ENCODE data around the gene DHX32.
A peak's percentile ranks its signal among the peaks of the same experiment; 100 is the strongest.
"Not testable (repeated sequence)": the region's sequence is repeated elsewhere in the genome, so short reads cannot be mapped to it uniquely, and the experiment has no call there.

DHX32 gene

GRCh38 chr10:125895130-125896087 lies 14.3 kb upstream of the DHX32 start:
- peak; percentile 5 to 7 for DNase-seq (ENCODE audit: low read depth in 2 of 2)

DNA sequence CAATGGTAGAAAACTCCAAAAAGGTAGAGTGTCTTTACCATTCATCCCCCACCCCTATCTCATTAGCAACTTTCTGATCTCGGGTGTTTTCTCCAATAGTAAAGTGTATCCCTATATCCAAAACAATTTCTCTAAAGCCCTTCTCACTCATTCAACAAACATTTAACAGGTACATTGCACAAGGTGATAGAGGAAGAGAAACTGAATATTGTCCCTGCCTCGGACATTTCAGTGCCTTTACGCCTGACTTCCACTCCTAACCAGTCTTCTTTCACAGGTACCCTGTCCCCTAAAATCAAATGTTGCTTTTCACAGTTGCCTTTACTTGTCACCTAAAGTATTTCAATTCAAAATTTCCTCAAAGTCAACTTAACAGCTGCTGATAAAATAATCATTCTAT lies 13.1 kb upstream of the DHX32 start:
- not testable (repeated sequence) for DNase-seq (ENCODE audit: low read depth in 2 of 2)

- DNase-seq (ENCODE audit: low read depth in 2 of 2), result not testable (repeated sequence)
These were observed 11.3 kb upstream of the DHX32 start for GRCh38 chr10:125892402-125892801.

DNA sequence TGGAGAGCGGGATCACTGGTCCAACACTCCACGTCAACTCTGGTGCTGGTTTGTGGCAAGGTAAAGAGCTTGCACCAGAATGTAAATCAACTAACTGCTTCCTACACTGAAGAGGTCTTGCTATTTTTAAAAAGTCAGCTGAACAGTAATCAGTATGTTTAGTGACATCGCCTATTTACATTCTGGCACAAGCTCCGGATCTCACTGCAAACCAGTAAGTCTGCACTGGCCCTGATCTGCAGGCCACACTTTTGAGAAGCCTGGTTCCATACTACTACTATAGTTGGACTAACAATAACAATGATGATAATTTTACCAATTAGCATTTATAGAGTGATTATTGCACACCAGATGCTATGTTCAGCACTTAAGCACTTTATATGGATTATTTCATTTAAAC lies 8.3 kb upstream of the DHX32 start:
- not testable (repeated sequence) for DNase-seq (ENCODE audit: low read depth in 2 of 2)

DNA sequence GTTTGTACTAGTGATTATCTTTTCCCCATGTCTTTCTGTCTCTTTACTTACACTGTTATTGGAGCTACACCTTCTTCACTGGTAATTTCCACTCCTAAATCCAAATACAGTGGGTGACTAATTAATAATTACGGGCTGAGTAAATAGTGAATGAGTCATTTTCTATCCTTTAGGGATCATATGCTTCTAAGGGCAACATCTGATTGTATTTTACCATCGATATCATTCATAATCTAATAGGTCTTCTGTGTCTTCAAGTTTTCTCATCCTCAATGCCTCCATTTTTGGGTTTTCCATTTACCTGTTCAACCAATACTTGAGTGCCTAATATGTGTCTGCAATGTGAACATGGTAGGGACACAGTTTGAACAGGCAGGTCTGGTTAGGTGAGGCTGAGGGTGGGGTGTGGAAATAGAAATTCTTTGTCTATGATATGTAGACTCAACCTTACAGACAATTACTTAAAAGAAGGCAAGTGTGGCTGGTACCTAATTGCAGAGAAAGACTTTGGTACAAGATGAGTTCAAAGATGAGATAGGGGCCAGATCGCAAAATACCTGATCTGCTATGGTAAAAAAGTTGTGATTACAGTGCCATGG lies 5.9 kb upstream of the DHX32 start:
- DNase-seq (ENCODE audit: low read depth in 2 of 2), result no peak

- no peak for DNase-seq (ENCODE audit: low read depth in 2 of 2)
These were observed 2.1 kb upstream of the DHX32 start for GRCh38 chr10:125883211-125883610.

DNA sequence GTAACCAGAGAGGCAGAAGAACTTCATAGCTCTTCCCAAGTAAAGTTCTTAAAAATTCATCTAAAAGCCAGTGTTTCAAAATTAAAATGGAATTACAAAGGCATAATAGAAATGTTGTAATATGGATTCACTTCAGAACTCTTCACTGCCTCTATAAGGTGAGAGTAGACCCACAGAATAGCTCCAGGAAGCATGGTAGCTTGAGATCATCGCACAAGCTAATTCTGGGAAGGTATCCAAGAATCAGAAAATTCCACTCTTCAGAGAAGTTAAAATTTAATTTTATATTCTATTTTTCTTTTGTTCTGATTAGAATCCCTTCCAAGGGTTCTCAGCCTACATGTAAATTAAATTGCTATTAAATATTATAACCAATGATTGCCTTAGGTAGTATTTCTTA lies 1.5 kb upstream of the DHX32 start:
- DNase-seq (ENCODE audit: low read depth in 2 of 2), result no peak

DNA sequence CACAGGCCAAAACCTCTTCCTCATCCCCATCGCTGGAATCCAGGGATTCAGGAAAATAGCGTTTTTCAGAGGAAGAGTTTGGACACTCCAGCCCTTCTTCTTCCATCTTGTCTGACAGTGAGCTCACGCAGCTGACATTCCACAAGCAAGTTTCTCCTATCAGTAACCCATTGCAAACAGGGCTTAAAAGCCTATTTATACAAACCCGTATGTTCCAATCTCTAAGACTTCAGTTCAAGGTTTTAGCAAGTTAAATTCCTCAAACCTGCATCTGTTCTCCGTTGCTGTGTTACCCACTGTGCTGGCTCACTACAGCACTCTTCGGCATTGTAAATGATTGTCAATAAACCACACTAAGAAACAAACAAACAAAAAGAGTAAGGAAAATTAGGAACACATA lies 373 bp downstream of the DHX32 start:
- DNase-seq (ENCODE audit: low read depth in 2 of 2), result no peak

GRCh38 chr10:125878957-125879835 lies 1.9 kb downstream of the DHX32 start:
- DNase-seq (ENCODE audit: low read depth in 2 of 2), result no peak

- no peak for DNase-seq (ENCODE audit: low read depth in 2 of 2)
These were observed 9.8 kb downstream of the DHX32 start for GRCh38 chr10:125871338-125871737.

DNA sequence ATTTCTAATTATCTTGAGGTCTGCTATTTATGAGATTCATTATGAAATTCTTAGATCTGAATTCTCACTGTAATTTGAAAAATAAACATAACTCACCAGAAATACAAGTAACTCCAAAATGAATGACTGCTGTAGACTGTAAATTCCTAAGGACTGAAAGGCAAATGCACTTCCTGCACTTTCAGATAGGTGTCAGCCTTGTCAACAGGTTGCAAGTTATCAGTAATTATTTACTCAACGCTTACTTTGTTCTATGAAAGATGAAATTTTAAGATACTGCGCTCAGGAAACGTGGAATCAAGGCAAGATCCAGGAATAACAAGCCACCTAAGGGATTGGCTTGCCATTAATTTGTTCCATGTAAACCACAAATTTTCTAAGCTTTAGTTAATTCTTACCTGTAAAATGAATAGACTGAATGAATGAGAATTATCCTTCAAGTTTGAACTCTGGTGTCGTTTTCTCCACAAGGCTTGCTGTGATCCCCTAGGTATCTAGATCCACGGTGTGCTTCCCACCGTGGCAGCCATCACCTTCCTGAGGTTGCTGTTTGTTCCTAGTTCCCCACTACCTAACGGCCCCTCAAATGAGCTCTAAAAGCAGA lies 12.6 kb downstream of the DHX32 start:
- DNase-seq (ENCODE audit: low read depth in 2 of 2), result no peak

GRCh38 chr10:125866421-125867029 lies 14.6 kb downstream of the DHX32 start:
- DNase-seq (ENCODE audit: low read depth in 2 of 2), result no peak

DNA sequence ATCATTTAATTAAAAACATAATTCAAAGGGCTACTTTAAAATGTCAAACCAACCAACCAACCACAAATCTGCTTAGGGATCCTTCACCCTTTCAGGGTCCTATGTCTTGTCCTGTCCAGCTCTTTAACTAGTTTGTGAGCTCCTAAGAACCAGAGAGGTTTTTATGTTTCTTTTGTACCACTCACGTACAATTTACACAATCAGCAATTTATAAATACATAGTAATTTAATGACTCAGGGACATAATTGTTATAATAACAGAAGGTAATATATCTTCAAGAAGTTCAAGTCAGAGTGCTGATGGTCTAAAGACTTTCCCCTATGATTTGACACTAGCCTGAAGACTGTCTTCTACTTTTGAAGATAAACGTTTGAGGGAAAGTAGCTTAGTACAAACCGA lies 16.0 kb downstream of the DHX32 start:
- no peak for DNase-seq (ENCODE audit: low read depth in 2 of 2)

- DNase-seq (ENCODE audit: low read depth in 2 of 2), result no peak
These were observed 21.8 kb downstream of the DHX32 start for GRCh38 chr10:125859128-125859817.

- DNase-seq (ENCODE audit: low read depth in 2 of 2), result no peak
These were observed 23.8 kb downstream of the DHX32 start for GRCh38 chr10:125857185-125857760.

DNA sequence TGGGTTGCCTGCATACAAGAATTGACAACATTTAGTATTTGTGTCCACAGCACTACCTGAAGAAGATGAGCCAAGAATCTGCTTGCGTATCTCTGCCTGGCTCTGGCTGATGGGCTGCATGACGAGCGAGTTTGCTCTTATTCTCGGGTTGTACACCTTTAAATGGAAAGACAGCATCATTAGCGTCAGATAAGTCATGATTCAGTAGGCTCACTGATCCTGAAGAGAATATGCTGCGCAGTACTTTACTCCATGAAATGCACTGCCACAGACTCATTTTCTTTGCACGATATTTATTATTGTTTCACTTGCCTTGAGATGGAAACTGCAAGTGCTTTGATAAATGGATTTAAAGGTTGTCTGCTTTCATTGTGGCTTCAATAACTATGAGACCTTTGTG lies 28.6 kb downstream of the DHX32 start:
- DNase-seq (ENCODE audit: low read depth in 2 of 2), result no peak

DNA sequence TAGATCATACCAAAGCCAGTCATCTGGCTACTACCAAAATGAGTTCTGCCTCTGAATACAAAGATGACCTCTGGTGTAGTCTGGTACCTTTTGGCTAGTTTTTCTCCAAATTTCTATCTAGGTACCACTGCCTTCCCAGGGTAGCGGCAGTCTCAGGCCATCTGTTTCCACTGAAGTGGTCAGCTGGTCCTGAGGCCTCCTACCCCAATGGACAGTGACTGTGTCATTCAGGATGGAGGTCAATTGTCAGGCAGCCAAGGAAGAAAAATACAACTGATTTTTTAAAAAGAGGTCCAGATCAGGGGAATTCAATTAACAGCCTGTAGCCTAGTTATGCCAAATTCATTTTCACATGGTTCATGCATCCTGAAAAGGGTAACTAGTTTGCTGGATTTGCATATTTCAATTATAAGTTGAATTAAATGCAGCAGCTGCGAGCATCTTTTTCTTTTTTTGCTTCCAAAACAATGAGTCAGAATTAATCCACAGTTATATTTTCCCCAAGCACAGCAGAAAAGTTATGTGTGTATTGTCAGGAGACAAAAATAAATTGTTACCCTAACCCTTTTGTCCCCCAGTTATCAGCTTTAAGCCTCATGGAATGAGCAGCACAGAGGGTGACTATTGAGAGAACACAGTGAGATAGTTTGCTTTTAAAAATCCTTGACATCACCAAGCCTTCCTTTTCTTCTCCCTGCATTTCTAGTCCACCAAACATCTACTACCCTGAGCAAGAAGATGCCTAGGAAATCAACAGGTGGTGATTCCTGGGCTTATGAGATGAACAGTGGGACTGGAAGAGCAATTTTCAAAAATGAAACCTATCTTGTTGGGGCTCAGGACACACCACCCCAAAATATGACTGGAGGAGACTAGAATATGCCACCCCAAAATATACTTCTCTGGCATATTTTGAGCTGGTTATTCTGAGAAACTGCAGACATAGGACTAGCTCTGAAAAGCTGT lies 30.0 kb downstream of the DHX32 start:
- no peak for DNase-seq (ENCODE audit: low read depth in 2 of 2)

GRCh38 chr10:125849448-125849847 lies 31.6 kb downstream of the DHX32 start:
- no peak for DNase-seq (ENCODE audit: low read depth in 2 of 2)

DNA sequence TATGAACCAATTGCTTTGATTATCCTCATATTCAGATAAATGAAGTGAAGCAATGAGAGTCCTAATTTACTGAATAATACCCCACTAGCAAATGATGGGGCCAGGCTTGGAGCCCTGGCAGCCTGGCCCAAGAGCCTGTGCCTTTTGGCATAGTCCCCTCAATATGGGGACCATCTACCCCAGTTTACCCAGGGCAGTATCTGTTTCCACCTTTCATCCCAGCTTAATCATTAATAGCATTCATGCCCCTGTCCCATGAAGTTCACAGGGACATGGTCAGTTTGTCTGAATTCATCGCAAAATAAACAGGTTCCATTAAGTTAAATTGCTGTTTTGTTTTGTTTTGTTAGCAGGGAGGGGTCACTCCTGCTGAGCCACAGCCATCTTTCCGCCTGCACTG lies 32.2 kb downstream of the DHX32 start:
- no peak for DNase-seq (ENCODE audit: low read depth in 2 of 2)

Data from stimulated activated CD8-positive, alpha-beta memory T cell treated with anti-CD3 and anti-CD28 coated beads, Interleukin-7, amount 100 ng/mL, for 4 hours (primary cell).